HG03039 (cell line): ENCODE data around the gene STX19.

Experiments
- ATAC-seq: cut with Tn5 transposase; IDR thresholded peaks from one replicate; pipeline ENCODE4 v1.9.1; 2021; ENCODE audit warnings: mild to moderate bottlenecking, moderate library complexity; ENCODE audit not compliant: unreplicated experiment

Gene STX19

DNA sequence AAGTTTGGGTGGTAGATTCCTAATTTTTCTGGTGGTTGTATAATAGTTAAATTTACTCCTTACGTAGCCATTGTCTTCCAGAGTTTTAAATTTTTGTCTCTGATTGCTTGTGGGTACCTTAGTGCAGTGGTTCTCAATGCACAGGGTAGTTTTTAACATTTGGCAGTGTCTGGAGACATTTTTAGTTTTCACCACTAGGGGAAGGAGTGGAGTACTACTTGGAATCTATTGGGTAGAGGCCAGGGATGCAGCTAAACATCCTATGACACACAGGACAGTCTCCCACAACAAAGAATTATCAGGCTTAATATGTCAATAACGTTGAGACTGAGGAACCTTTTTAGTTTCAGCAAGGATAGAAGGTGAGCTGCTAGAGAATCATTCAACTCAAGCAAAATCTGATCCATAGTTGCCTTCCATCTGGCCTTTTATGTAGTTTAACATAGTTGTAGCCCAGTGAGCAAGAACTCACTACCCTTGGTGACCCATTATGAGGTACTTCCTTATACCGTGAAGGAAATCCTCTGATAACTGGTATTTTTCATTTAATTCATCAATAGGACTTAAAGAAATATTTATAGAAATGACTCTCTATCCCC lies 8.6 kb upstream of the STX19 start:
- ATAC-seq = peak; percentile 82

DNA sequence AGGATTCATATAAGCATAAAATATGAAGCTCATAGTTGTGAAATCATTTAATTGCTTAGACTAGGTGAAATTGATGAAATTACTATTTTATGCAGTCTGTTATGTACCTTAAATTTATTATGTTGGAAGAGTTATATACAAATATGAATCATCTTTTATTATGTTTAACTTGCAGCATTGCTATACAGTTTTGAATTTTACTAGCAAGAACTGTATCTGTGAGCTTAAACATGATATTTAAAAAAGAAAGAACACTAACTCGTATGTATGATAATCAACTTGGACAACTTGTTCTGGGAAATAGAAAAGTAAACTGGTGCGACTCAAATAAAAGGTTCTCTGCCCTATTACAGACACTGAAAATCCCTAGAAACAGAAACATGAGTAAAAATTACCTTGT lies 1.8 kb downstream of the STX19 start:
- no peak for ATAC-seq

DNA sequence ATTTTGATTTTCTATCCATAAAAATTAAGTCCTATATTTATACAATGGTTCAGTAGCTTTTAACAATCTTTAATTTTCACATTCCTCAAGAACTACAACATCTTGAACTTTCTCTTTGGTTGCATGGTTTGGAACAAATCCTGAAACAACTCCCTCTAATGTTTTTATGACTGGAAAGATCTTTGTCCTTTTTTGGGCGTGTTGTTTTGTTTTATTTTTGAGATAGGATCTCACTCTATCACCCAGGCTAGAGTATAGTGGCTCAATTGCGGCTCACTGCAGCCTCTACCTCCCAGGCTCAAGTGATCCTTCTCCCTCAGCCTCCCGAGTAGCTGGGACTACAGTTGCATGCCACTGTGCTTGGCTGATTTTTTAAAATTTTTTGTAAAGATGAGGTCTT lies 4.0 kb downstream of the STX19 start:
- no peak for ATAC-seq

- no peak for ATAC-seq
Measured at GRCh38 chr3:94020293-94020692, 8.1 kb downstream of the STX19 start.

DNA sequence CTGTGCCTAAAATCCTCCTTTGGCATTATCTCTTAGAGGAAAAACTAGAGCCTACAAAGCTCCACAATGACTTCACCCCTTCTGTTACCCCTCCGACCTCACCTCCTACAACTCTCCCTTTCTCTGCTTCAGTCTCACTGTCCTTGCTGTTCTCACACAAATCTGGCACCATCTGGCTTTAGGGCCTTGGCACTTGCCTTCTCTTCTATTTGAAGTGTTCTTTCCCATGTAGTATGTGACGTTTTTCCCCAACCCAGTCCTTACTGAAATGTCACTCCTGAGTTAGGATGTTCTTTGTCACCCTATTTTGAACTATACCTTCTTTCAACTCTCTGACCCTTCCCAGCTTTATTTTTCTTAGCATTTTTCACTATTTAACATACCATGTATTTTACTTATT lies 8.7 kb downstream of the STX19 start:
- ATAC-seq = no peak

GRCh38 chr3:94015025-94015424 lies 13.4 kb downstream of the STX19 start:
- no peak for ATAC-seq

GRCh38 chr3:94012185-94012584 lies 16.2 kb downstream of the STX19 start:
- ATAC-seq = no peak

DNA sequence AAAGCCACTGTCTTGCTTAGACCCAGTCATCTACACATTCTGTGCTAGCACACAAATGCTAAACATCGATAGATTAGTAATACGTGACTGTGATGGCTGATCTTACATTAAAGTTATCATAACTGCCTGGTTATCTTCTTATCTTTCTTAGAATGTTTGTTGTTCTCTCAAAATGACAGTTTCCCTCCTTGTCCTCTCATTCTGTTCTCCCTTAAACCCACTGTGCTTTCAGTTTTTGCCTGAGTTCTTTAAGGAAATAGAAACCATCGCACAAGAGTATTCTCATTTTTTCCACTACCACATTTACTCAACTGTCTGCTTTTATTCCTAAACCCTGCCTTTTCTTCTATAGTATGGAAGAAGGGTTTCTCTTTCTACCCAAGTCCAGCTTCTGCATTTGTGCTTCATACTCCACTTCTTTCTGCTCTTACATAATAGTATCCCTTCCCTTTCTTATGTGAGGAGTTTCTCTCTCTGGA lies 17.1 kb downstream of the STX19 start:
- no peak for ATAC-seq

GRCh38 chr3:94009608-94010007 lies 18.8 kb downstream of the STX19 start:
- ATAC-seq = no peak

DNA sequence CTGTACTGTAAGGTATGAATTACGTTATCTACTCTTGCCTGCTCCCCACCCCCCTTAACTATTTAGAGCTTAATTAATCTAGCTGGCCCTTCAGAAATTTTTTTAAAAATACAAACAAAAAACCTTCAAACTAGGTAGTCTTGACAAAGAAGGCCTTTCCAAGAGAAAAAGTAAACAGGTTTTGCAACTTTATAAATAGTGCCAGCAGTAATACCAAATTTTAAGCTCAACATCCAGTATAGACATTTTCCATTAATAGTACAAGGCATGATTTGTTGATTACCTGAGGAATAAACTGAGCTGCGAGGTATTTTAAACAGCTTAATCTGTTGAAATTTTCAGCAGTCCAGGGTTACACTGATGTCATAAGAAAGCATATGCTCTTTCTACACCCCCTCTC lies 20.1 kb downstream of the STX19 start:
- ATAC-seq = no peak

GRCh38 chr3:94004301-94004910 lies 24.0 kb downstream of the STX19 start:
- peak; percentile 81 for ATAC-seq

DNA sequence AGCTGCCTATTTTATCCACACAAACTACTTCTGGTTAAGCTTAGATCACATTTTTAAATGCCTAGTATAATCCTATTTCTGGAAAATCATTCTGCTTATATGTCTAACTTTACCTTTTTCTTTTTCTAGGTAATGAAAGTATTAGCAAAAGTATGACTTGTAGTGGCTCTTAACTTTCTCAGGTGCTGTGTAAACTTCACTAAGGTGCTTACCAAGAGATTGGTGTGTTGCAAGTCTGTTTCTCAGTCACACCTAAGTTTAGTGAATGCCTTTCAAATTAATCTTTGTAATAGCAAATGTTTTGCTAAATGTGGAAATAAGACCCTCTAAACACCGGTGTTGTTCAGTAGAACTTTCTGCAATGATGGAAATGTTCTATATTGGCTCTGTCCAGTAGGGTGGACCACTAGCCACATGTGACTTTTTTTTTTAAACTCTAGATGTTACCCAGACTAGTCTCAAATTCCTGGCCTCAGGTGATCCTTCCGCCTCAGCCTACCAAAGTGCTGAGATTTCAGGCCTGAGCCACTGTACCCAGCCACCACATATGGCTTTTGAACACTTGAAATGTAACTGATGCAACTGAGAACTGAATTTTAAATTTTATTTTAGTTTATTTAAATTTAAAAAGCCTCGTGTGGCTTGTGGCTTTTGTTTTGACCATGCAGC lies 26.4 kb downstream of the STX19 start:
- no peak for ATAC-seq

DNA sequence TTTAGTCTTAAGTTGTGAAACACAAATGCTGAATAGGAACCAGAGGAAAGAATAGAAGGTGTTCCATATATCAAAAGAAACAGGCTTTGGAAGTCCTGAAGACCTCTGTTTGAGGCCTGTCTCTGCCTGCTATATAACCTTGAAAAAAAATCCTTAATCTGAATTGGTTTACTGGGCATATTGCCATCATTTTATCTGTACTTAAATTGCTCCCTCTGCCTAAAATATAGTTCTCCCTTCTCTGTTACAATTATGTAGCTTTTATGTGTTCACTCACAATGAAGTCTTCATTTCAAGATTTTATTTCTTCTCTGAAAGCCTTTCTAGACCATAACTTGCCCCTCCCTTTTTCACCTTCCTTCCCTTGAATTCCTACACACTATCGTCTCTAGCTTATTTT lies 27.2 kb downstream of the STX19 start:
- no peak for ATAC-seq

DNA sequence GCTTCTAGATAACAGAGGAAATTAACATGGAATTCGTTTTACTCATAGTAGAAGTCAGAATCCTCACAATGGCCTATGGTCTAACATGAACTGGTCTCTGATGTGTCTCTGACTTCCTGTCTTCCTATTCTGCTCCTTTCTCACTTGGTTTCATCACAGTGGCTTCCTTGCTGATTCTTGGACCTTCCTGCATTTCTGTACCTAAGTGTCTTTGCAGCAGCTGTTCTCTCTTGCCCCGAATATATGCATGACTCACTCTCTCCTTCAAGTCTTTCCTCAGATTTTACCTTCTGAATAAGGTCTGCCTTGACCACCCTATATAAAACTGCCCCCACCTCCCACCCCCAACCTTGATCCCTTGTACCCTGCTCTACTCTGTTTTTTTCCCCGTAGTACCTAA lies 34.3 kb downstream of the STX19 start:
- ATAC-seq = no peak

DNA sequence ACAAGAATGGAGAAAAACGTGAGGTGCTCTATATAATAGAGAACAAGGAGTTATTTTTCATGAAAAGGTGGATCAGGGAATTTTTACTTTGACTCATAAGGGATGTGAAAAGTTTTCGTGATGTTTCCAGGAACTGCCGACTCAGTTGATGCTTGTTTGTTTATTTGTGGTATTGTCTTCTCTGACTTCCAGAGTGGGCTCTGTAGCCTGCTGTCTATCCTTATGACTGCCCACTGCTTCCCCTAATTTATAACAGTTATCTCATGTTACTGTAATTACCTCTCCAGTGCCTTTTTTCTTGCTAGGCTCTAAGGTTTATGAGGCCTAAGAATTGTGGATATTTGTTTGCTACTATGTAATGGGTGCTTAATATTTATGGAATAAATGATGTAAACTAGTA lies 36.2 kb downstream of the STX19 start:
- no peak for ATAC-seq

GRCh38 chr3:93991631-93992030 lies 36.8 kb downstream of the STX19 start:
- no peak for ATAC-seq

DNA sequence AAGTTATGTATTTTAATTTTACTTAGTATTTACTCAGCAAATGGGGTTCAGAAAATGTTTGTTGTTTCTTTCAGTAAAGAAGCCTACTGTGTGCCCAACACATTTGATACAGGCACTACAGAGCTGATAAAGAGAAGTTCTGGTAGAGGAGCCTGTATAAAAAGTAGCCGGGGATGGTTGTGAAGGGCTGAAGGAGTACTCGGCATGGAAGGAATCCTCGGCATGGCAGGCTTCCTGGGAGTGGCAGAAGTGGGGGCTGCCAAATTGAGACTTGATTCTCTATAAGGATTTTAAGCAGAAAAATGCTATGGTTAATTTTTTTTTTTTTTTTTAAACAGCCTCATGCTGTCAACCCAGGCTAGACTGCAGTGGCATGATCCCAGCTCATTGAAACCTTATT lies 39.2 kb downstream of the STX19 start:
- no peak for ATAC-seq

DNA sequence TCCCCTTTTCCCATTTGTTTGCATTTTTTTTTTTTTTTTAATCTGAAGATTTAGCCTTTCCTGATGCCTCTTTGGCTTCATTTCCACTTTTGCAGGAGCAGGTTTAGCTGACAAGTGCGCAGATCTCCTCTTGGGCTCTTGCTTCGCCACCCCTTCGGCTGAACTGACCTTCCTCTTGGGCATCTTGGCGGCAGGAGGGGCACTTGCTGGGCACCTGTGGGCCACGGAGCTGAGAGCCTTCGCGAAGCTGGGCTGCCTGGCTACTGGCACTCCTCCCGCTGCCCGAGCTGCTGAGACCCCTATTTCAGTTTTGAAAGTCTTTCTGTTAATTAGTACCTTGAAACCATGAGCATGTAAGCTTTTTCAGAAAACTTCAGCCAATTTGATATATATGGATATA lies 39.6 kb downstream of the STX19 start:
- ATAC-seq = no peak

DNA sequence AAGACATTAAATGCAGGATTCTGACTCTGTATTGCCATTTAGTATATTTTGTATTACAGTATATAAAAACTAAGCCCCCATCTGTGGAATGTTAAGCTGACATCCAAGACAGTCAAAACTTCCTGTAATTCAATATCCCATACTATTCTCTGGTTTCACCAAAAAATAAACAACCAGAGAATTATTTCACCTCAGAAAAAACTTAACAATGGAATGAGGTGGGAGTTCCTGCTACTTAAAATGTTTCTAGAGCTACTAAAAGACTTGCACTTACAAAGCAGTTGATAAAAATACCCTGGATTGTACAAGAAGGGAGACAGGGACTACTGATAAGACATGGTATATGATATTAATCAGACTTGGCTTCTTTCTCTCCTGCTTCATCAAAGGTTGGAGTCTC lies 40.1 kb downstream of the STX19 start:
- no peak for ATAC-seq

DNA sequence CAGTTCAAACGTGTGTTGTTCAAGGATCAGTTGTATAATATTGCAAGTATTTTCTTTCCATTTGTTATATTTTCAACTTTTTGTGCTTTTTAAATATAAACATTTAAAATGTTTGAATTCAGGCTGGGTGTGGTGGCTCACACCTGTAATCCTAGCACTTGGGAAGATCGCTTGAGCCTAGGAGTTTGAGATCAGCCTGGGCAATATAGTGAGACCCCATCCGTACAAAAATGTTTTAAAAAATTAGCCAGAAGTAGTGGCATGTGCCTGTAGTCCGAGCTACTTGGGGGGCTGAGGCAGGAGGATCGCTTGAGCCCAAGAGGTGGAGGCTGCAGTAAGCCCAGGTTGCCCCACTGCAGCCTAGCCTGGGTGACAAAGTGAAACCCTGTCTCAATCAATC lies 43.8 kb downstream of the STX19 start:
- ATAC-seq = no peak

- no peak for ATAC-seq
Measured at GRCh38 chr3:93983408-93983807, 45.0 kb downstream of the STX19 start.

DNA sequence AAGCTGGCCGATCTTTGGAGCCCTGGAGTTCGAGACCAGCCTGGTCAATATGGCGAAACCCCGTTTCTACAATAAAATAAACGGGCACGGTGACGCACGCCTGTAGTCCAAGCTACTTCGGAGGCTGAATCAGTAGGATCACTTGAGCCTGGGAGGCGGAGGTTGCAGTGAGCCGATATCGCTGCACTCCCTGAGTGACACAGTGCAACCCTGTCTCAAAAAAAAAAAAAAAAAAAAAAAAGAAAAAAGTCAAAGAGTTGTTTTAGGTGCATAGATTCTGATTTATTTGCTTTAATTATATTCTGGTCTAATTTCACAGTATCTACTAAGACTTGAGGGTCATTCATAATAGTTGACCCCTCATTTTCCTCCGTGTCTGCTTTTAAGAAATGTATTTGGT lies 46.7 kb downstream of the STX19 start:
- ATAC-seq = no peak
